Measurements from ENCODE around the gene RCSD1.
A peak's percentile ranks its signal among the peaks of the same experiment; 100 is the strongest.

Gene RCSD1

DNA sequence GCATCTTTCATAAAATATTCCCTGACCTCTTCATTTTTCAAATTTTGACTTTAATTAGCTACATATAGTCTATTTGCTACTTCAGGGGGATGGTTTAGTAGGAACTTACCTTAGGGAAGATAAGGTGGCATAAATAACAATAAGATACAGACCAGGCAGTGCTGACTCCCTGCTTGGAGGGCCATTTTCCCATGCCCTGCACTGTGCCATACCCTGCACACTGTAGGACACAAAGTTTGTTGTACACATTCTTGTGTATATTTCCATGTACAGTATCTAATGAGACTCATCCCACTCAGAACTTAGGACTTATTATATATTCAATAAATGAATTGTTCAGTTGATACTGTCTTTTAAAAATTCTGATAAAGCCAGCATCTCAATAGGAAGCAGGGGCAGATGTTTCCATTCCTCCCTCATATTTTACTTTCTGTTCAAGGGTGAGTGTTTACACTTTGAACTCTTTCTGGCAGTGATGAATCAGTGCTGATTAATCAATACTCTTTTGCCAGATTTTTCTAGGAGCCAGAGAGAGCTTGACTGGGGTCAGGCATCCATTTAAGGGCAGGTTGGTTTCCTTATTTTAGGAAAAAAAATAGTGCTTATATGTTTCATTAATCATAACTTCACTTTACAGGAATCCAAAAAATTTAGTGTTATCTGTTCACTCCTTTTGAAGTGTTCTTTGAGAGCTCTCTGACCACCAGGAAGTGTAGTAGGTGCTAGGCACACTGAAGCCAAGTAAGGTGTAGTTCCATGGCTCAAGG, 122.4 kb downstream of the RCSD1 start:
- H3K4me1 Mint-ChIP-seq, result peaks cover 73% of the 10 kb centered on the region
- H3K27ac Mint-ChIP-seq, result peak overlapping the region; percentile 83
- H3K36me3 Mint-ChIP-seq, result no peaks in the 10 kb centered on the region
- no peak for ATAC-seq
- no peaks in the 10 kb centered on the region for H3K27me3 Mint-ChIP-seq
- peak overlapping the region; percentile 35 for H3K4me3 Mint-ChIP-seq
- H3K9me3 Mint-ChIP-seq, result no peaks in the 10 kb centered on the region

DNA sequence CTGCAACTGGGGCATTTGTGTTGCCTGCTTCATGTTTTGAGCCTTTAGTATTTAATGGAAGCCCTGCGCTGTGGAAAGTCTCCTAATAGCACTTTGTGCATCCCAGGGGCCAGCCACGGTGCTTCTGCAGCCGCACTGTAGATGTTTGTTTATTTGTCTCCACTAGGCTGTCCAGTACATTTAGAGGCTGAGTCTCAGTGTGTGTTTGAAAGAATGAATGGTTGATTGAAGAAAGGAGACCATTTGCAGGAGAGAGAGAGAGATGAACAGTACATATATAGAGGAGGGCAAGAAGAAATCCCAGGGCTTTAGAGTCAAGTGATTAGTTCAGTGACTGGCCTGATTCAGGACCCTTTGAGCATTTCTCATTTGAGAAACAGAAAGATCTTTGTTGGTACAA, 125.6 kb downstream of the RCSD1 start:
- Mint-ChIP-seq H3K36me3 (peaks cover 5% of the 10 kb centered on the region), H3K27me3 (no peaks in the 10 kb centered on the region), H3K4me1 (peaks cover 55% of the 10 kb centered on the region), H3K4me3 (no peak overlapping the region), H3K9me3 (no peaks in the 10 kb centered on the region), H3K27ac (peak overlapping the region; percentile 38)
- ATAC-seq, result no peak
